ENCODE measurements around the gene PTPRC. TPM values are rescaled to one million over a fixed set of nuclear protein-coding genes. Genes with fewer than 3 reads are reported as not detected.
A peak's percentile ranks its signal among the peaks of the same experiment; 100 is the strongest.

PTPRC gene
- total RNA-seq, 2 experiments from 2014 or later = 700 to 862 TPM

- Mint-ChIP-seq H3K9me3 (peaks cover 2% of the 10 kb centered on the region), H3K27me3 (no peaks in the 10 kb centered on the region), H3K36me3 (ENCODE audit: low read depth) (peaks cover 79% of the 10 kb centered on the region), H3K4me3 (no peak overlapping the region), H3K4me1 (peaks cover 75% of the 10 kb centered on the region), H3K27ac (peak overlapping the region; percentile 47)
- POLR2A ChIA-PET = interaction anchor here (0.7 kb wide), 1 partner anchor 14 kb away, joined by 3 read pairs; no protein-coding TSS in a partner anchor
- DNase-seq = no peak
- CTCF ChIA-PET = interaction anchor here (1.3 kb wide), 1 partner anchor 10 kb away, joined by 3 read pairs; no protein-coding TSS in a partner anchor
Observed at GRCh38 chr1:198696211-198696610, 57.4 kb downstream of the PTPRC start.

GRCh38 chr1:198699167-198700015 lies 60.6 kb downstream of the PTPRC start:
- H3K27me3 Mint-ChIP-seq = no peaks in the 10 kb centered on the region
- peaks cover 74% of the 10 kb centered on the region for H3K4me1 Mint-ChIP-seq
- H3K9me3 Mint-ChIP-seq = no peaks in the 10 kb centered on the region
- H3K27ac Mint-ChIP-seq = peak overlapping the region; percentile 67
- peak; percentile 64 for DNase-seq
- H3K4me3 Mint-ChIP-seq = no peak overlapping the region
- CTCF ChIA-PET = interaction anchor here (2.7 kb wide), 1 partner anchor 18 kb away, joined by 8 read pairs; no protein-coding TSS in a partner anchor
- H3K36me3 Mint-ChIP-seq (ENCODE audit: low read depth) = peaks cover 80% of the 10 kb centered on the region
- POLR2A ChIA-PET = no interaction called here

- ChIA-PET POLR2A (no interaction called here), CTCF (interaction anchor here (2.5 to 2.7 kb wide), 2 partner anchors 9 to 18 kb away, joined by 8 to 13 read pairs; no protein-coding TSS in a partner anchor)
- DNase-seq = no peak
- Mint-ChIP-seq H3K4me3 (no peak overlapping the region), H3K4me1 (peaks cover 76% of the 10 kb centered on the region), H3K27ac (peak overlapping the region; percentile 67), H3K36me3 (ENCODE audit: low read depth) (peaks cover 81% of the 10 kb centered on the region), H3K27me3 (no peaks in the 10 kb centered on the region), H3K9me3 (no peaks in the 10 kb centered on the region)
Observed at GRCh38 chr1:198700016-198700392, 61.2 kb downstream of the PTPRC start.

GRCh38 chr1:198700396-198700795 lies 61.6 kb downstream of the PTPRC start:
- Mint-ChIP-seq H3K27me3 (no peaks in the 10 kb centered on the region), H3K27ac (peak overlapping the region; percentile 44)
- CTCF ChIA-PET = interaction anchor here (1.3 to 2.7 kb wide), 4 partner anchors 10 to 47 kb away, joined by 3 to 13 read pairs (median 9); no protein-coding TSS in a partner anchor

GRCh38 chr1:198701250-198701649 lies 62.4 kb downstream of the PTPRC start:
- Mint-ChIP-seq H3K4me1 (peaks cover 81% of the 10 kb centered on the region), H3K36me3 (ENCODE audit: low read depth) (peaks cover 86% of the 10 kb centered on the region), H3K4me3 (no peak overlapping the region), H3K9me3 (no peaks in the 10 kb centered on the region), H3K27me3 (no peaks in the 10 kb centered on the region), H3K27ac (peak overlapping the region; percentile 55)
- ChIA-PET CTCF (interaction anchor here (0.6 to 2.7 kb wide), 6 partner anchors 11 to 46 kb away, joined by 3 to 13 read pairs (median 6); no protein-coding TSS in a partner anchor), POLR2A (no interaction called here)
- no peak for DNase-seq

More at GRCh38 chr1:198700396-198700795, 61.6 kb downstream of the PTPRC start:
- no peak overlapping the region for H3K4me3 Mint-ChIP-seq
- H3K36me3 Mint-ChIP-seq (ENCODE audit: low read depth) = peaks cover 84% of the 10 kb centered on the region
- no peaks in the 10 kb centered on the region for H3K9me3 Mint-ChIP-seq
- POLR2A ChIA-PET = no interaction called here
- peaks cover 78% of the 10 kb centered on the region for H3K4me1 Mint-ChIP-seq
- no peak for DNase-seq

- CTCF ChIA-PET = interaction anchor here (0.6 to 2.7 kb wide), 7 partner anchors 11 to 48 kb away, joined by 3 to 13 read pairs (median 4); no protein-coding TSS in a partner anchor
- DNase-seq = no peak
- Mint-ChIP-seq H3K4me3 (no peak overlapping the region), H3K36me3 (ENCODE audit: low read depth) (peaks cover 85% of the 10 kb centered on the region), H3K27me3 (no peaks in the 10 kb centered on the region), H3K9me3 (no peaks in the 10 kb centered on the region), H3K27ac (no peak overlapping the region), H3K4me1 (peaks cover 74% of the 10 kb centered on the region)
- POLR2A ChIA-PET = no interaction called here
Observed at GRCh38 chr1:198701766-198702539, 63.1 kb downstream of the PTPRC start.

GRCh38 chr1:198708761-198709525 lies 70.1 kb downstream of the PTPRC start:
- no peak for DNase-seq
- CTCF ChIA-PET = no interaction called here
- Mint-ChIP-seq H3K27ac (peak overlapping the region; percentile 20), H3K36me3 (ENCODE audit: low read depth) (peaks cover 78% of the 10 kb centered on the region), H3K27me3 (no peaks in the 10 kb centered on the region), H3K4me3 (no peak overlapping the region), H3K9me3 (no peaks in the 10 kb centered on the region), H3K4me1 (peaks cover 23% of the 10 kb centered on the region)
- POLR2A ChIA-PET = no interaction called here

- no peak overlapping the region for H3K27ac Mint-ChIP-seq
- no peak overlapping the region for H3K4me3 Mint-ChIP-seq
- DNase-seq = no peak
- peaks cover 12% of the 10 kb centered on the region for H3K4me1 Mint-ChIP-seq
- CTCF ChIA-PET = interaction anchor here (0.7 kb wide), 1 partner anchor 92 kb away, joined by 3 read pairs; no protein-coding TSS in a partner anchor
- H3K36me3 Mint-ChIP-seq (ENCODE audit: low read depth) = peaks cover 73% of the 10 kb centered on the region
- POLR2A ChIA-PET = no interaction called here
- no peaks in the 10 kb centered on the region for H3K27me3 Mint-ChIP-seq
- H3K9me3 Mint-ChIP-seq = no peaks in the 10 kb centered on the region
Observed at GRCh38 chr1:198711837-198712236, 73.0 kb downstream of the PTPRC start.

- POLR2A ChIA-PET = no interaction called here
- H3K4me1 Mint-ChIP-seq = peaks cover 10% of the 10 kb centered on the region
Observed at GRCh38 chr1:198713081-198713480, 74.2 kb downstream of the PTPRC start.

GRCh38 chr1:198714271-198714670 lies 75.4 kb downstream of the PTPRC start:
- no peak overlapping the region for H3K27ac Mint-ChIP-seq
- CTCF ChIA-PET = no interaction called here
- POLR2A ChIA-PET = interaction anchor here (0.7 kb wide), 1 partner anchor 21 kb away, joined by 3 read pairs; no protein-coding TSS in a partner anchor

More at GRCh38 chr1:198713081-198713480, 74.2 kb downstream of the PTPRC start:
- DNase-seq = no peak
- H3K27me3 Mint-ChIP-seq = no peaks in the 10 kb centered on the region
- CTCF ChIA-PET = no interaction called here
- no peak overlapping the region for H3K4me3 Mint-ChIP-seq
- H3K9me3 Mint-ChIP-seq = no peaks in the 10 kb centered on the region
- H3K27ac Mint-ChIP-seq = peak overlapping the region; percentile 16
- H3K36me3 Mint-ChIP-seq (ENCODE audit: low read depth) = peaks cover 76% of the 10 kb centered on the region

GRCh38 chr1:198716051-198716450 lies 77.2 kb downstream of the PTPRC start:
- Mint-ChIP-seq H3K4me1 (peaks cover 10% of the 10 kb centered on the region), H3K9me3 (no peaks in the 10 kb centered on the region), H3K27ac (no peak overlapping the region), H3K4me3 (no peak overlapping the region), H3K36me3 (ENCODE audit: low read depth) (peaks cover 70% of the 10 kb centered on the region), H3K27me3 (no peaks in the 10 kb centered on the region)
- ChIA-PET POLR2A (no interaction called here), CTCF (interaction anchor here (0.8 to 1.4 kb wide), 6 partner anchors 15 to 47 kb away, joined by 3 to 4 read pairs (median 3); no protein-coding TSS in a partner anchor)
- DNase-seq = no peak

More at GRCh38 chr1:198714271-198714670, 75.4 kb downstream of the PTPRC start:
- Mint-ChIP-seq H3K4me1 (peaks cover 7% of the 10 kb centered on the region), H3K4me3 (no peak overlapping the region), H3K9me3 (no peaks in the 10 kb centered on the region), H3K27me3 (no peaks in the 10 kb centered on the region), H3K36me3 (ENCODE audit: low read depth) (peaks cover 71% of the 10 kb centered on the region)
- no peak for DNase-seq

- Mint-ChIP-seq H3K4me3 (no peak overlapping the region), H3K4me1 (peaks cover 10% of the 10 kb centered on the region), H3K9me3 (no peaks in the 10 kb centered on the region), H3K27ac (peak overlapping the region; percentile 46), H3K27me3 (no peaks in the 10 kb centered on the region), H3K36me3 (ENCODE audit: low read depth) (peaks cover 62% of the 10 kb centered on the region)
- CTCF ChIA-PET = interaction anchor here (1.0 to 1.8 kb wide), 3 partner anchors 13 to 34 kb away, joined by 3 to 8 read pairs (median 3); no protein-coding TSS in a partner anchor
- POLR2A ChIA-PET = no interaction called here
- no peak for DNase-seq
Observed at GRCh38 chr1:198717510-198717909, 78.7 kb downstream of the PTPRC start.
